Suppressor macrophage treated with lipopolysaccharide for 1 hour (primary cell): Measurements from ENCODE around the gene UBE2U.
"Not testable (repeated sequence)": the region's sequence is repeated elsewhere in the genome, so short reads cannot be mapped to it uniquely, and the experiment has no call there.

Source experiments
- DNase-seq, 3 donors: peaks; one replicate each; pipeline ENCODE4 v3.0.0-alpha.2; 2020 to 2022

The UBE2U gene

GRCh38 chr1:64194168-64195080 lies 9.0 kb upstream of the UBE2U start:
- DNase-seq: peak in 2 of 3 donors; percentile 11 to 34

GRCh38 chr1:64195081-64195395 lies 8.4 kb upstream of the UBE2U start:
- DNase-seq: no peak

GRCh38 chr1:64196074-64196870 lies 7.2 kb upstream of the UBE2U start:
- DNase-seq: no peak

GRCh38 chr1:64197076-64197475 lies 6.3 kb upstream of the UBE2U start:
- DNase-seq: no peak

- peak; percentile 29 to 42 (median 32) for DNase-seq
Observed at GRCh38 chr1:64199154-64199553, 4.3 kb upstream of the UBE2U start.

- DNase-seq: no peak
Observed at GRCh38 chr1:64200064-64200463, 3.4 kb upstream of the UBE2U start.

GRCh38 chr1:64209221-64209620 lies 5.8 kb downstream of the UBE2U start:
- no peak for DNase-seq

GRCh38 chr1:64212031-64212430 lies 8.6 kb downstream of the UBE2U start:
- no peak for DNase-seq

GRCh38 chr1:64215576-64215975 lies 12.2 kb downstream of the UBE2U start:
- DNase-seq: no peak

GRCh38 chr1:64220241-64220640 lies 16.8 kb downstream of the UBE2U start:
- DNase-seq: no peak

- DNase-seq: peak; percentile 36 to 60 (median 46)
Observed at GRCh38 chr1:64223329-64224151, 20.1 kb downstream of the UBE2U start.

GRCh38 chr1:64224236-64224635 lies 20.8 kb downstream of the UBE2U start:
- not testable (repeated sequence) for DNase-seq

- peak in 1 of 3 donors; percentile 16 for DNase-seq
Observed at GRCh38 chr1:64228167-64228957, 24.9 kb downstream of the UBE2U start.

- DNase-seq: peak in 1 of 3 donors; percentile 5
Observed at GRCh38 chr1:64229307-64229706, 25.9 kb downstream of the UBE2U start.

- peak in 2 of 3 donors; percentile 13 to 35 for DNase-seq
Observed at GRCh38 chr1:64231153-64231552, 27.7 kb downstream of the UBE2U start.

GRCh38 chr1:64231654-64232053 lies 28.2 kb downstream of the UBE2U start:
- no peak for DNase-seq

GRCh38 chr1:64234714-64235113 lies 31.3 kb downstream of the UBE2U start:
- DNase-seq: no peak

GRCh38 chr1:64235181-64235580 lies 31.8 kb downstream of the UBE2U start:
- no peak for DNase-seq

- DNase-seq: no peak
Observed at GRCh38 chr1:64235910-64236309, 32.5 kb downstream of the UBE2U start.

GRCh38 chr1:64236541-64236954 lies 33.1 kb downstream of the UBE2U start:
- DNase-seq: no peak

- DNase-seq: not testable (repeated sequence)
Observed at GRCh38 chr1:64239519-64239918, 36.1 kb downstream of the UBE2U start.

GRCh38 chr1:64240206-64240605 lies 36.8 kb downstream of the UBE2U start:
- no peak for DNase-seq
